HL-60/S4 treated with phorbol 12-myristate 13-acetate at 8.2 ng/mL for 4 days and 3 days (cell line): ENCODE measurements around the gene MORN1.
"Not testable (repeated sequence)": the region's sequence is repeated elsewhere in the genome, so short reads cannot be mapped to it uniquely, and the experiment has no call there.

Experiments used
- in situ Hi-C: fragments of 300-500 bp; cut with MboI; formaldehyde crosslinking; loops from 2 replicates; pipeline ENCODE4 v1.15.0; 2022; ENCODE audit warnings: low sequenced_read_pairs

Gene MORN1

GRCh38 chr1:2297246-2298011, 93.9 kb downstream of the MORN1 start:
- in situ Hi-C loops, result no loop called here

- in situ Hi-C loops, result no loop called here
Observed at GRCh38 chr1:2296614-2297013, 94.7 kb downstream of the MORN1 start.

- in situ Hi-C loops, result not testable (repeated sequence)
Observed at GRCh38 chr1:2296211-2296610, 95.1 kb downstream of the MORN1 start.

GRCh38 chr1:2295526-2295925, 95.8 kb downstream of the MORN1 start:
- in situ Hi-C loops, result no loop called here

- in situ Hi-C loops, result no loop called here
Observed at GRCh38 chr1:2294725-2295078, 96.7 kb downstream of the MORN1 start.

GRCh38 chr1:2294033-2294724, 97.2 kb downstream of the MORN1 start:
- in situ Hi-C loops, result no loop called here

GRCh38 chr1:2292725-2293450, 98.5 kb downstream of the MORN1 start:
- in situ Hi-C loops, result no loop called here

- in situ Hi-C loops, result no loop called here
Observed at GRCh38 chr1:2291577-2291976, 99.8 kb downstream of the MORN1 start.

- in situ Hi-C loops, result no loop called here
Observed at GRCh38 chr1:2290595-2291510, 100.5 kb downstream of the MORN1 start.

- in situ Hi-C loops, result no loop called here
Observed at GRCh38 chr1:2290171-2290578, 101.2 kb downstream of the MORN1 start.

- in situ Hi-C loops, result no loop called here
Observed at GRCh38 chr1:2289607-2290006, 101.7 kb downstream of the MORN1 start.

GRCh38 chr1:2288816-2289536, 102.4 kb downstream of the MORN1 start:
- in situ Hi-C loops, result no loop called here

- in situ Hi-C loops, result no loop called here
Observed at GRCh38 chr1:2288311-2288710, 103.0 kb downstream of the MORN1 start.

- in situ Hi-C loops, result no loop called here
Observed at GRCh38 chr1:2287649-2288048, 103.7 kb downstream of the MORN1 start.

GRCh38 chr1:2286923-2287322, 104.4 kb downstream of the MORN1 start:
- in situ Hi-C loops, result no loop called here

GRCh38 chr1:2284932-2285331, 106.4 kb downstream of the MORN1 start:
- in situ Hi-C loops, result no loop called here

GRCh38 chr1:2283991-2284895, 107.1 kb downstream of the MORN1 start:
- in situ Hi-C loops, result no loop called here

- in situ Hi-C loops, result no loop called here
Observed at GRCh38 chr1:2283371-2283990, 107.9 kb downstream of the MORN1 start.
